ENCODE measurements around the gene PLGRKT.
"Not testable (repeated sequence)": the region's sequence is repeated elsewhere in the genome, so short reads cannot be mapped to it uniquely, and the experiment has no call there.

Gene PLGRKT

GRCh38 chr9:5326187-5326586 lies 111.5 kb downstream of the PLGRKT start:
- no peak for FAIRE-seq
- no peak for DNase-seq (ENCODE audit: insufficient read length, low spot score)

GRCh38 chr9:5321601-5322000 lies 116.1 kb downstream of the PLGRKT start:
- FAIRE-seq: peak; percentile 35
- not testable (repeated sequence) for DNase-seq (ENCODE audit: insufficient read length, low spot score)

- DNase-seq (ENCODE audit: insufficient read length, low spot score): no peak
- FAIRE-seq: peak; percentile 62
These were observed 116.7 kb downstream of the PLGRKT start for GRCh38 chr9:5321058-5321457.

GRCh38 chr9:5316406-5316805 lies 121.3 kb downstream of the PLGRKT start:
- FAIRE-seq; DNase-seq (ENCODE audit: insufficient read length, low spot score): not testable (repeated sequence)

GRCh38 chr9:5315187-5315923 lies 122.4 kb downstream of the PLGRKT start:
- FAIRE-seq: no peak

GRCh38 chr9:5310851-5311250 lies 126.9 kb downstream of the PLGRKT start:
- no peak for DNase-seq (ENCODE audit: insufficient read length, low spot score)

More at GRCh38 chr9:5315187-5315923, 122.4 kb downstream of the PLGRKT start:
- no peak for DNase-seq (ENCODE audit: insufficient read length, low spot score)

More at GRCh38 chr9:5310851-5311250, 126.9 kb downstream of the PLGRKT start:
- no peak for FAIRE-seq
